C4-2B (cell line): ENCODE results near the gene CLIP4.
A peak's percentile ranks its signal among the peaks of the same experiment; 100 is the strongest.

Source experiments
- H3K27ac ChIP-seq: fragments of 450-650 bp; 2 replicates; pipeline ENCODE4 v1.5.1; 2017
- CTCF ChIP-seq: fragments of 450-650 bp; conservative IDR thresholded peaks from 2 replicates; pipeline ENCODE4 v1.5.1; 2017; ENCODE audit warnings: mild to moderate bottlenecking
- ZFX ChIP-seq: fragments of 450-650 bp; IDR thresholded peaks from 2 replicates; pipeline ENCODE4 v1.6.1; 2017

Gene CLIP4

GRCh38 chr2:29193111-29193510, 77.9 kb downstream of the CLIP4 start:
- TF ChIP-seq ZFX (no peak), CTCF (no peak)
- no peak overlapping the region for H3K27ac ChIP-seq

- TF ChIP-seq ZFX = no peak
- TF ChIP-seq CTCF = no peak
- H3K27ac ChIP-seq = no peak overlapping the region
Measured at GRCh38 chr2:29193681-29194080, 78.5 kb downstream of the CLIP4 start.

- no peak overlapping the region for H3K27ac ChIP-seq
- no peak for TF ChIP-seq CTCF
Measured at GRCh38 chr2:29195796-29196195, 80.6 kb downstream of the CLIP4 start.

- H3K27ac ChIP-seq = no peak overlapping the region
Measured at GRCh38 chr2:29196792-29197788, 81.9 kb downstream of the CLIP4 start.

GRCh38 chr2:29201979-29202378, 86.8 kb downstream of the CLIP4 start:
- no peak for TF ChIP-seq CTCF
- TF ChIP-seq ZFX = no peak
- H3K27ac ChIP-seq = no peak overlapping the region

More at GRCh38 chr2:29196792-29197788, 81.9 kb downstream of the CLIP4 start:
- peak; percentile 87 for TF ChIP-seq CTCF
- TF ChIP-seq ZFX = no peak

- no peak overlapping the region for H3K27ac ChIP-seq
Measured at GRCh38 chr2:29202819-29203495, 87.7 kb downstream of the CLIP4 start.

More at GRCh38 chr2:29202819-29203495, 87.7 kb downstream of the CLIP4 start:
- no peak for TF ChIP-seq ZFX
- TF ChIP-seq CTCF = no peak
